ENCODE measurements around the gene ACAD9. TPM values are rescaled to one million over a fixed set of nuclear protein-coding genes. Genes with fewer than 3 reads are reported as not detected.

The ACAD9 gene
- total and polyA plus RNA-seq, 2 experiments from 2014 or later, result 22.3 to 29.7 TPM

- no peaks in the 10 kb centered on the region for H4K20me1 ChIP-seq (ENCODE audit: insufficient read depth)
- DNase-seq, result no peak
- no peak overlapping the region for H3K4me2 ChIP-seq (ENCODE audit: unreplicated experiment)
- H3K27me3 ChIP-seq (replicated peaks; ENCODE audit: insufficient read depth), result peaks cover 28% of the 10 kb centered on the region
- in situ Hi-C loops (cut with MboI), result no loop called here
- H3K9me2 ChIP-seq (ENCODE audit: insufficient read depth), result no peaks in the 10 kb centered on the region
- no peaks in the 10 kb centered on the region for H3K36me3 ChIP-seq (ENCODE audit: low read depth)
- H3F3A ChIP-seq (ENCODE audit: insufficient read depth), result no peaks in the 10 kb centered on the region
- peaks cover 4% of the 10 kb centered on the region for H3K9me3 ChIP-seq (ENCODE audit: low read depth)
- 56 to 61% methylated on average over 12 of the region's 12 CpGs for WGBS, 2 experiments (ENCODE audit: low coverage in 1 of 2, low lambda C conversion rate in 2 of 2, missing lambda C conversion rate in 2 of 2)
- H3K4me3 ChIP-seq, result no peak overlapping the region
- H3K27ac ChIP-seq, result no peak overlapping the region
- TF ChIP-seq EZH2phosphoT487 (IDR thresholded peaks at IDR 0.05; ENCODE audit: insufficient read depth, low read depth) (no peak), EZH2 (IDR thresholded peaks at IDR 0.05; ENCODE audit: insufficient read depth, poor library complexity, severe bottlenecking) (no peak)
- no peaks in the 10 kb centered on the region for H3K4me1 ChIP-seq (ENCODE audit: insufficient read depth)
- H3K79me2 ChIP-seq (ENCODE audit: insufficient read depth), result no peaks in the 10 kb centered on the region
- no peak overlapping the region for H3K9ac ChIP-seq
- no peak overlapping the region for H2AFZ ChIP-seq
Measured at GRCh38 chr3:128932516-128933212, 53.2 kb downstream of the ACAD9 start.

GRCh38 chr3:128933213-128933921 is 53.9 kb downstream of the ACAD9 start:
- Histone ChIP-seq H3K4me3 (no peak overlapping the region), H3K4me2 (ENCODE audit: unreplicated experiment) (no peak overlapping the region), H3K9me3 (ENCODE audit: low read depth) (peaks cover 4% of the 10 kb centered on the region), H3F3A (ENCODE audit: insufficient read depth) (no peaks in the 10 kb centered on the region), H2AFZ (no peak overlapping the region), H3K36me3 (ENCODE audit: low read depth) (no peaks in the 10 kb centered on the region), H3K27me3 (replicated peaks; ENCODE audit: insufficient read depth) (peaks cover 28% of the 10 kb centered on the region), H4K20me1 (ENCODE audit: insufficient read depth) (no peaks in the 10 kb centered on the region), H3K4me1 (ENCODE audit: insufficient read depth) (no peaks in the 10 kb centered on the region), H3K9me2 (ENCODE audit: insufficient read depth) (no peaks in the 10 kb centered on the region), H3K79me2 (ENCODE audit: insufficient read depth) (no peaks in the 10 kb centered on the region), H3K27ac (no peak overlapping the region), H3K9ac (no peak overlapping the region)
- 57 to 60% methylated on average over 8 to 9 of the region's 9 CpGs for WGBS, 2 experiments (ENCODE audit: low coverage in 1 of 2, low lambda C conversion rate in 2 of 2, missing lambda C conversion rate in 2 of 2)
- TF ChIP-seq EZH2phosphoT487 (IDR thresholded peaks at IDR 0.05; ENCODE audit: insufficient read depth, low read depth) (no peak), EZH2 (IDR thresholded peaks at IDR 0.05; ENCODE audit: insufficient read depth, poor library complexity, severe bottlenecking) (no peak)
- no peak for DNase-seq
- in situ Hi-C loops (cut with MboI), result no loop called here

DNA sequence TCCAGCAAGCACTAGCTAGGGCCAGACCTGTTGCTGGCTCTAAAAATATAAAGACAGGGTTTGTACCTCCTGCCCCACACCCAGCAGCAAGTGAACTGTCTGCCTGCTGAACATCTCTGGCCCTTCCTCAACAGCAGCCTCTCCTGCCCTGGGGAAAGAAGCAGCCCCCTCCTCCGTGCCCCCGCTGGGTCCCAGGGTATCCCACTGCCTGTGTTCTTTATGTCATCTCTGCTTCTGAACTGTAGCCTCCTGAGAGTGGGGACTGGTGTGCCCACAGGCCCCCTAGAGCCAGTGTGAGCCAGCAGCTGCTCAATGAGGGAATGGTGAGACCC is 54.5 kb downstream of the ACAD9 start:
- no peak for TF ChIP-seq EZH2phosphoT487 (IDR thresholded peaks at IDR 0.05; ENCODE audit: insufficient read depth, low read depth)
- no peak for TF ChIP-seq EZH2 (IDR thresholded peaks at IDR 0.05; ENCODE audit: insufficient read depth, poor library complexity, severe bottlenecking)
- 94 to 100% methylated on average over 2 of the region's 2 CpGs for WGBS, 2 experiments (ENCODE audit: low coverage in 1 of 2, low lambda C conversion rate in 2 of 2, missing lambda C conversion rate in 2 of 2)
- H3K4me1 ChIP-seq (ENCODE audit: insufficient read depth), result no peaks in the 10 kb centered on the region
- H3K27me3 ChIP-seq (replicated peaks; ENCODE audit: insufficient read depth), result peaks cover 32% of the 10 kb centered on the region
- no peak overlapping the region for H3K9ac ChIP-seq
- no peak overlapping the region for H3K4me3 ChIP-seq
- DNase-seq, result no peak
- no peaks in the 10 kb centered on the region for H3F3A ChIP-seq (ENCODE audit: insufficient read depth)
- in situ Hi-C loops (cut with MboI), result no loop called here
- H3K9me2 ChIP-seq (ENCODE audit: insufficient read depth), result no peaks in the 10 kb centered on the region
- no peak overlapping the region for H3K27ac ChIP-seq
- H3K79me2 ChIP-seq (ENCODE audit: insufficient read depth), result no peaks in the 10 kb centered on the region
- H3K9me3 ChIP-seq (ENCODE audit: low read depth), result peaks cover 4% of the 10 kb centered on the region
- no peaks in the 10 kb centered on the region for H4K20me1 ChIP-seq (ENCODE audit: insufficient read depth)
- H3K4me2 ChIP-seq (ENCODE audit: unreplicated experiment), result no peak overlapping the region
- H3K36me3 ChIP-seq (ENCODE audit: low read depth), result no peaks in the 10 kb centered on the region
- H2AFZ ChIP-seq, result no peak overlapping the region

GRCh38 chr3:128935922-128936321 is 56.5 kb downstream of the ACAD9 start:
- H3K27ac ChIP-seq, result no peak overlapping the region
- no peaks in the 10 kb centered on the region for H3K36me3 ChIP-seq (ENCODE audit: low read depth)
- WGBS, 2 experiments (ENCODE audit: low coverage in 1 of 2, low lambda C conversion rate in 2 of 2, missing lambda C conversion rate in 2 of 2), result 27 to 60% methylated on average over 2 of the region's 2 CpGs
- H3K4me2 ChIP-seq (ENCODE audit: unreplicated experiment), result no peak overlapping the region
- no peaks in the 10 kb centered on the region for H3K4me1 ChIP-seq (ENCODE audit: insufficient read depth)
- DNase-seq, result no peak
- no peaks in the 10 kb centered on the region for H3K9me3 ChIP-seq (ENCODE audit: low read depth)
- no peaks in the 10 kb centered on the region for H4K20me1 ChIP-seq (ENCODE audit: insufficient read depth)
- H2AFZ ChIP-seq, result no peak overlapping the region
- H3F3A ChIP-seq (ENCODE audit: insufficient read depth), result no peaks in the 10 kb centered on the region
- no peak overlapping the region for H3K4me3 ChIP-seq
- no peak for TF ChIP-seq EZH2 (IDR thresholded peaks at IDR 0.05; ENCODE audit: insufficient read depth, poor library complexity, severe bottlenecking)
- TF ChIP-seq EZH2phosphoT487 (IDR thresholded peaks at IDR 0.05; ENCODE audit: insufficient read depth, low read depth), result no peak
- H3K79me2 ChIP-seq (ENCODE audit: insufficient read depth), result no peaks in the 10 kb centered on the region
- peaks cover 51% of the 10 kb centered on the region for H3K27me3 ChIP-seq (replicated peaks; ENCODE audit: insufficient read depth)
- in situ Hi-C loops (cut with MboI), result no loop called here
- no peaks in the 10 kb centered on the region for H3K9me2 ChIP-seq (ENCODE audit: insufficient read depth)
- no peak overlapping the region for H3K9ac ChIP-seq
